ENCODE measurements around the gene MAD1L1. TPM values are rescaled to one million over a fixed set of nuclear protein-coding genes. Genes with fewer than 3 reads are reported as not detected.

MAD1L1 gene
- total and polyA plus RNA-seq, 11 donors, result 11.1 to 29.7 (median 20.9) TPM

GRCh38 chr7:2126621-2127020, 106.1 kb downstream of the MAD1L1 start:
- intact Hi-C loops (cut with DNase I), result no loop called here
- no peak for ATAC-seq
- WGBS, 4 donors, result 95 to 100% (median 97%) methylated on average over 6 to 9 of the region's 9 CpGs

GRCh38 chr7:2125931-2126330, 106.8 kb downstream of the MAD1L1 start:
- H3K36me3 ChIP-seq, result peaks cover 0 to 9% (median 0%) of the 10 kb centered on the region in 9 donors
- H3K4me1 ChIP-seq, result peaks cover 0 to 9% (median 8%) of the 10 kb centered on the region in 12 donors
- intact Hi-C loops (cut with DNase I), result no loop called here
- DNase-seq, result no peak
- H3K4me3 ChIP-seq, result no peak overlapping the region
- 93 to 95% (median 95%) methylated on average over 15 to 18 of the region's 18 CpGs for WGBS, 4 donors
- no peaks in the 10 kb centered on the region for H3K9me3 ChIP-seq
- ATAC-seq, result no peak
- no peaks in the 10 kb centered on the region for H3K27me3 ChIP-seq
- TF ChIP-seq POLR2A (IDR thresholded peaks at IDR 0.05) (no peak), CTCF (IDR thresholded peaks at IDR 0.05) (no peak)
- no peak overlapping the region for H3K27ac ChIP-seq

More at GRCh38 chr7:2126621-2127020, 106.1 kb downstream of the MAD1L1 start:
- no peak overlapping the region for H3K4me3 ChIP-seq
- H3K27ac ChIP-seq, result no peak overlapping the region
- no peak for DNase-seq
- no peak for TF ChIP-seq POLR2A (IDR thresholded peaks at IDR 0.05)
- TF ChIP-seq CTCF (IDR thresholded peaks at IDR 0.05), result no peak
- no peaks in the 10 kb centered on the region for H3K27me3 ChIP-seq
- H3K4me1 ChIP-seq, result peaks cover 0 to 2% (median under 1%) of the 10 kb centered on the region in 12 donors
- no peaks in the 10 kb centered on the region for H3K9me3 ChIP-seq
- H3K36me3 ChIP-seq, result peaks cover 0 to 9% (median 0%) of the 10 kb centered on the region in 9 donors

GRCh38 chr7:2124604-2125345, 108.0 kb downstream of the MAD1L1 start:
- Histone ChIP-seq H3K4me3 (no peak overlapping the region), H3K27me3 (no peaks in the 10 kb centered on the region), H3K36me3 (peaks cover 0 to 9% (median 0%) of the 10 kb centered on the region in 9 donors), H3K9me3 (no peaks in the 10 kb centered on the region), H3K27ac (no peak overlapping the region), H3K4me1 (peaks cover 0 to 20% (median 14%) of the 10 kb centered on the region in 12 donors)
- intact Hi-C loops (cut with DNase I), result no loop called here
- TF ChIP-seq POLR2A (IDR thresholded peaks at IDR 0.05) (no peak), CTCF (IDR thresholded peaks at IDR 0.05) (no peak)
- 84 to 88% (median 86%) methylated on average over 20 to 25 of the region's 25 CpGs for WGBS, 4 donors
- DNase-seq (no peak), ATAC-seq (no peak)

- peaks cover 0 to 9% (median 0%) of the 10 kb centered on the region in 9 donors for H3K36me3 ChIP-seq
- DNase-seq (no peak), ATAC-seq (no peak)
- H3K4me3 ChIP-seq, result no peak overlapping the region
- TF ChIP-seq CTCF (IDR thresholded peaks at IDR 0.05), result no peak
- no peak for TF ChIP-seq POLR2A (IDR thresholded peaks at IDR 0.05)
- no peaks in the 10 kb centered on the region for H3K9me3 ChIP-seq
- intact Hi-C loops (cut with DNase I), result no loop called here
- no peak overlapping the region for H3K27ac ChIP-seq
- WGBS, 4 donors, result 92 to 97% (median 93%) methylated on average over 11 to 14 of the region's 14 CpGs
- H3K4me1 ChIP-seq, result peaks cover 0 to 22% (median 15%) of the 10 kb centered on the region in 12 donors
- H3K27me3 ChIP-seq, result no peaks in the 10 kb centered on the region
These were observed 108.8 kb downstream of the MAD1L1 start for GRCh38 chr7:2123916-2124315.
